ENCODE results near the gene ARHGEF12.

The ARHGEF12 gene

DNA sequence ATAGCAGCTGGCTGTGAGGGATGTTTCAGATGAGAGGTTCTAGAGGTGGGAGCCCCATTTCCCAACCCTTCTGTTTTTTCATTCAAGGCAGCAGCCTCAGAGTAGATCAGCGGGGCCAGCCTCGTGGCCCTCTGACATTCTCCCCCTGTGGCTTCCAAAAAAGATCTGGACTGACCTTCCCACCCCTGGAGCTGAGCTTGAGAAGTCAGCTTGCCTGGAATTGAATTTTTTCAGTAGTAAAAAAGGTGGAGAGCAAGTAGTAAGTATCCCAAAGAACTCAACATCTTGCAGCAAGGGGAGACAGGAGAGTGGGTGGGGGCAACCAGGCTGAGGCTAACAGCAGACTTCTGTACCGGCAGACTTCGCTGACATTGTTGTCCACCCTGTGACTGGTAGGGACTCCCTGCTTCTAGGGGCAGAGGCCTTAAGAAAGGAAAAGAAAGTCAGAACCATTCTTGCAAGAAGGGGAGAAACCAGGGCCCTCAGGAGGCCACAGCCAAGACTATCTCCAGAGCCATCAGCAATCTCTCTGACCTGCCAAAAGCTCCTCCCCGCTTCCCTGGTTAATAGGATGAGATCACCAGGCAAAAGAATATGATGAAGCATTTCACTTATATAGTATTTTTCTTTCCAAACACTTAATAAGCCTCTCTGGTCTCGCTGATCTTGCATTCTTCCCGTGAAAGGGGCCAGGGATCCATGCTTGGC is 173.3 kb downstream of the ARHGEF12 start:
- no peaks in the 10 kb centered on the region for H3K9me3 Mint-ChIP-seq
- peaks cover 64% of the 10 kb centered on the region for H3K27me3 Mint-ChIP-seq (ENCODE audit: low read depth)
- H3K4me3 Mint-ChIP-seq = no peak overlapping the region
- H3K36me3 Mint-ChIP-seq (ENCODE audit: low read depth) = no peaks in the 10 kb centered on the region
- no peak overlapping the region for H3K27ac Mint-ChIP-seq
- peaks cover 2% of the 10 kb centered on the region for H3K4me1 Mint-ChIP-seq (ENCODE audit: low read depth)

DNA sequence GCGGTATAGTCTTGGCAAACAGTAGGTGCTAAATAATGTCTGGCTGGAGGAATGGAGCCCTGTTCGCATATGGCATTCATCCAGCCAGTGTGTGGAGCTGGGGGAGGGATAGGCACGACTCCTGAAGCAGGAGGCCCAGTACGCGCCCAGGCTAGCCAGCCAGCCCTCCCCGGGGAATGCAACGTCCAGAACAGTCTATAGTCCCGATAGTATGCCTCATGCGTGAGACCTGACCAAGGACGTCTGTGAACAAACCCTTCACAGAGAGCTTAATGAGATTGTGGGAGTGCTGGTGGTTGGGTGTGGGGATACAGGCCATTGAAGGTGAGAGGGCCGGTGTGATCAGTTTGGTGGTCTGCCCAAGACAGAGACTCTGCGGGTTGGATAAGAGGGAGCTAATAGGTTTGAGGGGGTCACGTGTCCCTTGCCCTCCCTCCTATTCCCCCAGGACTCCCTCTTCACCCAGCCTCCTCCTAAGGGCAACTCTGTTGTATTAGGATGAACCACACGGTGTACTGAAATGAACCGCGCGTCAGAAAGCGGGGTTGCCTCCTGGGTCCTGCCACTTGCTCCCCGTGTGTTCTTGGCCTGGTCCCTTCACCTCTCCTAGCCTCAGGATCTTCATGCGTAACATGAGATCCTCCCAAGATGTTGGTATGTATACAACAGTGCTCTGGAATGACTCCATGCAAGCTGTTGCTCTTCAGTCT is 174.3 kb downstream of the ARHGEF12 start:
- Mint-ChIP-seq H3K27ac (no peak overlapping the region), H3K27me3 (ENCODE audit: low read depth) (peaks cover 68% of the 10 kb centered on the region), H3K4me1 (ENCODE audit: low read depth) (peaks cover 2% of the 10 kb centered on the region), H3K36me3 (ENCODE audit: low read depth) (no peaks in the 10 kb centered on the region), H3K9me3 (no peaks in the 10 kb centered on the region), H3K4me3 (no peak overlapping the region)

DNA sequence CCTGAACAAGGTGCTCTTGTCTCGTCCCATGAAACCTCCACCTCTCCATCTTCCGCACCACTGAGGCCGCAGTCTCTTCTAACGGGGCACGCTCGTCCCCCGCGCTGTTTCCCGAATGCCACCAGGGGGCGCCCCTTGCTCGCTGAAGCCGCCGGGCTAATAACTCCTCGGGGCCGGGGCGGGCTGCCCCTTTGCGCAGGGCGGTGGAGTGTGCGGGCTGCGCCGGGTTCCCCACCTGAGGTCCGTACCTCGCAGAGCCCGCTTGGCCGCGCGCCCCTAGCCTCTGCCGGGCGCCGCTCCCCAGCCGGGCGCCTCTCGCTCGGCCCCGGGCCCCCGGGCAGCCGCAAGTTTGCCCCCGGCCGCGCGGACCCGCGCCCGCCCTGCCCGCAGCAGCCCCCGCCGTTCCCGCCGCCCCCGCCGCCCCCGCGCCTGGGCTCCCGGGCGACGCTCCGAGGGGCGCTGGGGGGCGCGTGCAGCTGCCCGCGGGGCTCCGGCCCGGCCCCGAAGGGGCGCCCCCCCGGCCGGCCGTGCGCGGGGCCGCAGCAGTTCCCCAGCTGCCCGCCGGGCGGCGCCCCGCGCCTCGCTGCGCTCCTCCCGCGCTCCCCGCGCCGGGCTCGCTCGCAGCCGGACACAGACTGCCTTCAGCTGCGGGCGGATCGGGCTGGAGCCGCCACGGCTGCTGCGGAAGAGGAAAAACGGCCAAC is 175.1 kb downstream of the ARHGEF12 start, which contains the start of gene GRIK4:
GRIK4 (plus strand) TSS at position 633 of the 704 bp plus-strand sequence. CDS start 148,571 bp downstream, outside the sequence.
- Mint-ChIP-seq H3K9me3 (no peaks in the 10 kb centered on the region), H3K27ac (no peak within 1 kb of the TSS), H3K36me3 (ENCODE audit: low read depth) (no peaks in the 10 kb centered on the region), H3K4me1 (ENCODE audit: low read depth) (peaks cover 2% of the 10 kb centered on the region), H3K4me3 (no peak within 1 kb of the TSS), H3K27me3 (ENCODE audit: low read depth) (peaks cover 70% of the 10 kb centered on the region)

DNA sequence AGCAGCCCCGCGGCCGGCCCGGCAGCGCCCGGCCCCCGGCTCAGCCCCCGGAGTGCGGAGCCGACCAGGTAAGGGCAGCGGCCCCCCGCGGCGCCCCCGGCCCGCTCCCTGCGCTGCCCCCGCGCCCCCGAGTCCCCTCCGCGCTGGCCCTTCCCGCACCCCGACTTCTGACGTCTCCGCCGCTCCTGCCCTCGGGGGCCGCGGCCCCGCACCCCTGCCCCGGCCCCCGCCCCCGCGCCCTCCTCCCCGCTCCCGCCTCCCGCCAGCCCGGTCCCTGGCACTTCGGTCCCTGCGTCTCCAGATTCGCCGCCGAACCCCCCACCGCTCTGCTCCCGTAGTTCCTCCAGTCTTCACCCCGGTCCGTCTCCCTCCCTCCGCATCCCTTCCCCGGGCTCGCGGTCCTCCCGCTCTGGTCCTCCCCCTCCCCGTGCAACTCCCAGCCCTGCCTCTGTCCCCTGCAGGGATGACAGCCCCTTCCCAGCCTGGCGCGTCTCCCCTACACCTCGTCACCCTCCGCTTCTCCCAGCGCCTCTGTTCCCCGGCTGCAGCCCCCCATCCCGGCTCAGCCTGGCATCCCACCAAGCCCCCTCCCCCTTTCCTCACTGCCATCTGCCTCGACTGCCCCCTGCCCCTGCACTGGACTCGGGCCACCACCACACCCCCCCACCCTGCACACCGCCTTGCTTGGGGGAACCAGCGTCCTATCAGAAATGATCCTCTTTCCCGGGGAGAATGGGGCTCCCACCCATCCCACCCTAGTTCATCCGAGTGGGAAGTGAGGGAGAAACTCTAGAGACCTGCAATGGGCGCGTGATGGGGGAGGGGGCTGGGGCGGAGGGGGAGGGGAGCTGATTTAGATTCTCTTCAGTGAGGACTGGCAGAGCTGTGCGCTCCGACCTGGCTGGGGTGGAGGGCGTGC is 175.9 kb downstream of the ARHGEF12 start:
- H3K36me3 Mint-ChIP-seq (ENCODE audit: low read depth) = no peaks in the 10 kb centered on the region
- peaks cover 70% of the 10 kb centered on the region for H3K27me3 Mint-ChIP-seq (ENCODE audit: low read depth)
- H3K4me3 Mint-ChIP-seq = no peak overlapping the region
- peaks cover 2% of the 10 kb centered on the region for H3K4me1 Mint-ChIP-seq (ENCODE audit: low read depth)
- no peak overlapping the region for H3K27ac Mint-ChIP-seq
- H3K9me3 Mint-ChIP-seq = no peaks in the 10 kb centered on the region

DNA sequence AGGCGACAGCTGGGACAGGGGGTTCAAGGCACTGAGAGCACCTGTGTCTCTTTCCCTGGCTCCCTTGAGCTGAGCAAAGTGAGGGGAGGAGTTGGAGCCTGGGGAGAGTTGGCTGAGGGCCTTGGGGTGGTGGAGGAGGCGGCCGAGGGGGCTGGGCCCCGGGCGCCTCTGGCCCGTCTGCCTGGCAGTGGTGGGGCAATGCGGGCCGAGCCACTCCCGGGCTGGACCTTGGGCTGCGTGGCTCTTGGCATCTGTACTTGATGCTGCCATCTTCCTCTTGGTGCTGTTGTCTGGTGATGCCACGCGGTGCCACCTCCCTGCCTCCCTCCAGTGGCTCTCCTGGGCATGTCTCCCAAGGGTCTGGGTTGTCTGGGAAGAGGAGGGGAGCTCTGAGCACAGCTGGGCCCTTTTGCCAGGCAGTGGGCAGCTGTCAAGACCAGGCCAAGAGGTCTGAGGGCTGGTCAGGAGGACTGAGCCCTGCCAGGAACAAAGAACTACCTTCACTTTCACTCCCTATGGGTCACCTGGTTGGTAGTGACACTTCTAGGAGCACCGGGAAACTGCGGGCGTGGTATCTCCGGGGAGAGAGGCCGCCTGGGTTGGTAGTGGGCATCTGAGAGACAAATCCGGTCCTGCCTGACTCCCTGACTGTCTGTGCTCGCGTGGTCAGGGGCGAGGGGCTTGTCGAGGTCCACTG is 176.7 kb downstream of the ARHGEF12 start:
- Mint-ChIP-seq H3K36me3 (ENCODE audit: low read depth) (no peaks in the 10 kb centered on the region), H3K9me3 (no peaks in the 10 kb centered on the region), H3K27ac (no peak overlapping the region), H3K27me3 (ENCODE audit: low read depth) (peaks cover 70% of the 10 kb centered on the region), H3K4me1 (ENCODE audit: low read depth) (peaks cover 2% of the 10 kb centered on the region), H3K4me3 (no peak overlapping the region)

DNA sequence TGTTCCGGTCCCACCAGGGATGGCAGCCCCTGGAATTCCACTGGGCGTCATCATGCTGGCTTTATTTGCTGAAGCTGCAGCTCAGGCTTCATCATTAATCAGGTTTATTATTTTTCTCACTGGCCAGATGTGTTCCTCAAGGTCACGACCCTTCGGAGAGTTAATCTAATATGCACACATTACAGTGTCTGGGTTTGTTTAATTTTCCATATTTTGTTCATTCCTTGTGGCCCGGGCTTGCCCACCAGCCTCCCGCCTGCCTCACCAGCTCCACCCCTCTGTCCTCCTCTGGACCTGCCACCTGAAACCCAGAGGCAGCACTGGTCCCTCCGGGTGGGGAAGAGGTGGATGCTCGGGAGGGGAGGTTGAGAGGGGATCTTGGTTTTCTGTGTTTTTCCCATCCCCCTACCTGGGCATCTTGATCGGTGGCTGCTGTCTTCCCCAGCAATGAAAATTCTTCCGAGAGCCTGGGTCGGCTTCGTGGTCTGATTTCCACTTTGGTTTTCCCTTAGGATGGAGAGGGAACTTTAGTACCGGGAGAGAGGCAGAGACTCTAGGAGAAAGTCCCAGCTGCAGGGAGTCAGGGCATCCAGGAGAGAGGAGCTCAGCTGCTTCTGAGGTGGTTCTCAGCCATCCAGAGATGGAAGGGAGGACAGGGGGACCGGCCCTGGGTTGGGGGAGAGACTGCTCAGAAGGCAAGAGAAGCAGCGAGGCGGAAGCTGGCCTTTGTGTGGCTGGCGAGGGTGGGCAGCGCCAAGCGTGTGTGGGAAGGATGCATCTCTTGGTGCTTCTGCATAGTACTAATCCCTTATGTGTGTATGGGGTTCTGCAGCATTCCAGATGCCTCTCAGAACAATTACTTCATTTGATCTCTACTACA is 177.5 kb downstream of the ARHGEF12 start:
- no peak overlapping the region for H3K27ac Mint-ChIP-seq
- no peak overlapping the region for H3K4me3 Mint-ChIP-seq
- H3K4me1 Mint-ChIP-seq (ENCODE audit: low read depth) = peaks cover 2% of the 10 kb centered on the region
- H3K27me3 Mint-ChIP-seq (ENCODE audit: low read depth) = peaks cover 65% of the 10 kb centered on the region
- H3K36me3 Mint-ChIP-seq (ENCODE audit: low read depth) = no peaks in the 10 kb centered on the region
- no peaks in the 10 kb centered on the region for H3K9me3 Mint-ChIP-seq

DNA sequence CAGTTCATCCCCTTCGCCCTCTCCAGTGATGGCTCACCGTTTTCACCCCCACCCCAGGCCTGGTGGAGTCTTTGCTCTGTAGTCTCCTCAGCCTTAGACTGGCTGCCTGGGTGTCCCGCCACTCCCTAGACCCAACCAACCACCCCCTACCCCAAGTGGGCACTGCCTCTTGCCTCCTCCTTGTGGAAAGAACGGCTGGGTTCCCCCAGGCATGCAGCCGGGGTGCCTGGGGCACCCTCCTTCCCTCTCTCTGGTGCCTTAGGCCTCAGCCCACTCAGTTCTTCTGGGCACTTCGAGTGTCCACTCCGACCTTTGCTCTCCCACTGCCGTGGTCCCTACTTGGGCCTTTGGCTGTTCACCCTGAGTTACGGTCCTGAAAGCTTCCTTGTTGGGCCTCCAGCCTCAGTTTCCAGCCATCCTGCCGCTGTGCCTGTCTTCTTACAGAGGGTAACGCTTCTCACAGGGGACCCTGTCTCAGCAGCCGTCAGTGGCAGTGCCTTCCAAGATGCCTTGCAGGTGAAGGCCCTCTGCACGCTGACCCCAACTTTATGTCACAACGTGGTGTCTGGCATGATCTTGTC is 178.4 kb downstream of the ARHGEF12 start:
- Mint-ChIP-seq H3K4me1 (ENCODE audit: low read depth) (peaks cover 2% of the 10 kb centered on the region), H3K27me3 (ENCODE audit: low read depth) (peaks cover 56% of the 10 kb centered on the region), H3K9me3 (no peaks in the 10 kb centered on the region), H3K27ac (no peak overlapping the region), H3K36me3 (ENCODE audit: low read depth) (no peaks in the 10 kb centered on the region), H3K4me3 (no peak overlapping the region)

DNA sequence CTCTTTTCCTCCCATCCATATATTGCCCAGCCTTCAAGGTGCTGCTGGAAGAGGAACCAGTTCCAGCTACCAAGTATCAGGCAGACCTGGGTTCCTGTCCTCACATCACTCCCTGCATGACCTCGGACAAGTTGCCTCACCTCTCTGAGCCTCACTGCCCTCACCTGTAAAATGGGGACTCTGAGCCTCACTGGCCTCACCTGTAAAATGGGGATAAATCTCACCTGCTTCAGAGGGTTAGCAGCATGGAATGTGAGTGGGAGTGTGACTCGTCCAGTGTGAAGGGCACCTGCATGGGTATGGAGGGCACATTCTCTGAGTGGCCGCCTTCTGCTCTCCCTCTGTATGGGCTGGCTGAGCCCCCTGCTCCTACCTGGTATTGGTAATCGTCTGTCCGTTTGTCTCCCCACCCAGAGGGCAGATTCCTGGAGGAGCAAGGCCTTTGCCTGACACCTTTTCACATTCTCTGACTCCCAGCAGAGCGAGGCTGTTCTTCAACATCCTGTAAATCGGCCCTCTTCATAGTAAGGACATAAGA is 179.0 kb downstream of the ARHGEF12 start:
- Mint-ChIP-seq H3K27ac (no peak overlapping the region), H3K9me3 (no peaks in the 10 kb centered on the region), H3K36me3 (ENCODE audit: low read depth) (no peaks in the 10 kb centered on the region), H3K4me3 (no peak overlapping the region), H3K4me1 (ENCODE audit: low read depth) (peaks cover 2% of the 10 kb centered on the region), H3K27me3 (ENCODE audit: low read depth) (peaks cover 52% of the 10 kb centered on the region)

DNA sequence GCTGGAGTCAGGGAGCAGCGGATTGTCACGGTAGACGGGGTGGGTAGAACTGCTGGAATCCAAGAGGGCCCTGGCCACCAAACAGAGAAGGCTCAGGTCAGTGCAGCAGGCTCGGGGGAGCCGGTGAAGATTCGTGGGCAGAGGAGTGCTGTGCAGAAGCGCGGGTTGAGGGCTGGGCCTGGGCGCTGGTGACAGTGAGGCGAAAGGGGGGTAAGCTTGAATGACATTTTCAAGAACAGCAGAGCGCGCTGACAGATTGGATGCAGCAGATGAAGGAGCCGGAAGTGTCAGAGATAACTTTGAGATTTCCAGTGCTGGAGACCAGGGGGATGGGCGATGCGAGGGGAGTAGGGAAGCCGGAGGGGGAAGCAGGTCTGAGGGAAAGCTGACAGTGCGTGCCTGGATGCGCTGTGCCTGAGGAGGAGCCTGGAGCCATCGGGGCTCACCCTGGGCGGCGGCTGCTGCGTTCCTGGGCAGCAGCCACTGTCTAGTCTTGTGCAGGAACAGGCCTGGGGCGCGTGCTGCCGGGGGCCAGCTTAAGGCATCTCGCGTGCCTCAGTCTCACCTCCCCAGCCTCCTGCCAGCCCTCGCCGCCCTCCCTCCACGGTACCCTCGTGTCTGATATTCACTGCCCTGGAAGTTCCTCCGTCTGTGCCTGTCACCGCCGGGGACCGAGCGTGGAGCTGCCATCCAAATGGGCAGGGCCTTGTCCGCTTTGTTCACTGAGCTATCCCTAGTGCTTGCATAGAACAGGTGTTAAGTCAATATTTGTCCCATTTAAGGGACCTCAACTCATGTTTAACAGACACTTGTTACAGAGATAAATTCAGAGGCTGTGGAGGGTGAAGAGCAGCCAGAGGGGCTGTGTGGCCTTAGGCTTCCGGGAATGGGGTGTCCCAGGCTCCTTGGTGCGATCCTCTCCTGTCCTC is 180.5 kb downstream of the ARHGEF12 start:
- Mint-ChIP-seq H3K4me1 (ENCODE audit: low read depth) (no peaks in the 10 kb centered on the region), H3K9me3 (no peaks in the 10 kb centered on the region), H3K36me3 (ENCODE audit: low read depth) (no peaks in the 10 kb centered on the region), H3K27me3 (ENCODE audit: low read depth) (peaks cover 42% of the 10 kb centered on the region), H3K4me3 (no peak overlapping the region), H3K27ac (no peak overlapping the region)

DNA sequence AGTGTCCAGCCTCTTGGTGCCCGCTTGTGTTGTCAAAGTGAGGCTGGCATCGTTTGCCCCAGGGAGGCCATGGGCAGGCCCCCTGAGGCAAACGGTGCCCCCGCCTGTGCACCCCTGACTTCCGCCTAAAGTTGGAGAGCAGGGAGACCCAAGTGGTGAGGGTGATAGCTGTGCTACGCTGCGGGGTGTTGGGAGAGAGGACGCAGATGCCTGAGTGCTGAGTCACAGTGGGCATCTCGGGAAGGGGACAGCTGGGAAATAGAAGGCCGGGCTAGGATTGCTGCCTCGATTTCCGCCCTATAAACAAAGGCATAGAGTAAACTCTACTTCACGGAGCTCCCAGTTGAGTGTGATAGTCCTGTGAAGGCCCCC is 181.2 kb downstream of the ARHGEF12 start:
- H3K27ac Mint-ChIP-seq = no peak overlapping the region
- peaks cover 42% of the 10 kb centered on the region for H3K27me3 Mint-ChIP-seq (ENCODE audit: low read depth)
- no peaks in the 10 kb centered on the region for H3K36me3 Mint-ChIP-seq (ENCODE audit: low read depth)
- H3K4me1 Mint-ChIP-seq (ENCODE audit: low read depth) = no peaks in the 10 kb centered on the region
- H3K4me3 Mint-ChIP-seq = no peak overlapping the region
- H3K9me3 Mint-ChIP-seq = no peaks in the 10 kb centered on the region

DNA sequence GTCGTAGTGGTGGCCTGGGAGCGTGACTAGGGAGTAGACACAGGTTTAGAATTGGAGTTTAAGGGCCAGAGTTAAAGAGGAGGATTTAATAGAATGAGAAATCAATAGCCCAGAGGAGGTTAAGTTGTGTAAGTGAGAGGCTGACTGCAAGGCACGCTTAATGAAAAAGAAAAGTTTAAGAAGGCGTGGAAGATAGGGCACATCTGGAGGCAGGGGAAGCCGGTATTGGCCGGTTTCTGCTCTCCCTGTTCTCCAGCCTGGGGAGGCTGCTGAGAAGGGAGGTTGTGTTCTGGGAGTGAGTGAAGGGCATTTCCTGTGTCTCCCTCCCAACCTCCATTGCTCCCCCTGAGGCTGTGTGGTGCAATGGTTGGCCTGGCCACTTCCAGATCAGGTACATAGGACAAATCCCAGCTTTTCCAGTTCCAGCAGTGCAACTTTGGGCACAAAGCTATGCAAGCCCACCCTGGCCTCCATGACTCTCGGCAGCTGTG is 181.6 kb downstream of the ARHGEF12 start:
- Mint-ChIP-seq H3K27ac (no peak overlapping the region), H3K27me3 (ENCODE audit: low read depth) (peaks cover 38% of the 10 kb centered on the region), H3K36me3 (ENCODE audit: low read depth) (no peaks in the 10 kb centered on the region), H3K9me3 (no peaks in the 10 kb centered on the region), H3K4me3 (no peak overlapping the region), H3K4me1 (ENCODE audit: low read depth) (no peaks in the 10 kb centered on the region)

DNA sequence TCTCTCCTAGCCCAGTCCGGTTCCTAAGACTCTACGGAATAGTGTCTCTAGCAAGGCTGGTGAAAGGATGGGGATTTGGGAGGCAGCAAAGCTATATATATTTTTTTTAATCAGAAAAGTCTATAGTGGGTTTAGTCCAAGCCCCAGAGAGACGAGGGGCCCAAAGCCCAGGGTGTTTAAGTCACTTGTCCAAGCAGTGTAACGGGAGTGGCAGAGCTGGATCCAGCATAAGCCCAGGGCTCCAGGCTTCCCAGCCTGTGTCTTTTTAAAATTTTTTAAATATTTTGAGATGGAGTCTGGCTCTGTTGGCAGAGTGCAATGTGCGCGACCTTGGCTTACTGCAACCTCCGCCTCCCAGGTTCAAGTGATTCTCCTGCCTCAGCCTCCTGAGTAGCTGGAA is 182.1 kb downstream of the ARHGEF12 start:
- H3K4me3 Mint-ChIP-seq = no peak overlapping the region
- no peaks in the 10 kb centered on the region for H3K9me3 Mint-ChIP-seq
- no peaks in the 10 kb centered on the region for H3K36me3 Mint-ChIP-seq (ENCODE audit: low read depth)
- H3K27ac Mint-ChIP-seq = no peak overlapping the region
- peaks cover 33% of the 10 kb centered on the region for H3K27me3 Mint-ChIP-seq (ENCODE audit: low read depth)
- no peaks in the 10 kb centered on the region for H3K4me1 Mint-ChIP-seq (ENCODE audit: low read depth)

Measured in T-helper 1 cell treated with Interleukin-12 subunit alpha and Interleukin-12 subunit beta and Interleukin-4 antibody, amounts not matched to agents 30 μg/mL and 1 μg/mL, for 36 hours (primary cell).